ENCODE measurements around the gene COL4A2. TPM values are rescaled to one million over a fixed set of nuclear protein-coding genes. Genes with fewer than 3 reads are reported as not detected.

Gene COL4A2
- total RNA-seq, 4 donors from 2014 or later: 43.0 to 72.7 (median 53.5) TPM

GRCh38 chr13:110329798-110330461 is 22.8 kb downstream of the COL4A2 start:
- no peak overlapping the region for H3K4me3 ChIP-seq
- no peak overlapping the region for H3K27ac ChIP-seq
- H3K36me3 ChIP-seq: no peaks in the 10 kb centered on the region
- DNase-seq (ENCODE audit: low spot score in 2 of 2): no peak
- peaks cover 3% of the 10 kb centered on the region for H3K27me3 ChIP-seq
- TF ChIP-seq POLR2A (IDR thresholded peaks at IDR 0.05) (no peak), EP300 (IDR thresholded peaks at IDR 0.05) (no peak), CTCF (IDR thresholded peaks at IDR 0.05) (no peak), POLR2AphosphoS5 (IDR thresholded peaks at IDR 0.05) (no peak)
- H3K4me1 ChIP-seq: peaks cover 8% of the 10 kb centered on the region
- H3K9me3 ChIP-seq: no peaks in the 10 kb centered on the region
- 85% methylated on average over 21 of the region's 21 CpGs for WGBS

- Histone ChIP-seq H3K4me3 (no peak overlapping the region), H3K27ac (no peak overlapping the region), H3K4me1 (peaks cover 6% of the 10 kb centered on the region), H3K27me3 (peaks cover 3% of the 10 kb centered on the region), H3K9me3 (no peaks in the 10 kb centered on the region), H3K36me3 (no peaks in the 10 kb centered on the region)
- no peak for DNase-seq (ENCODE audit: low spot score in 2 of 2)
- 79% methylated on average over 11 of the region's 11 CpGs for WGBS
- no peak for TF ChIP-seq CTCF (IDR thresholded peaks at IDR 0.05)
- no peak for TF ChIP-seq EP300 (IDR thresholded peaks at IDR 0.05)
- TF ChIP-seq POLR2AphosphoS5 (IDR thresholded peaks at IDR 0.05): no peak
- no peak for TF ChIP-seq POLR2A (IDR thresholded peaks at IDR 0.05)
Measured at GRCh38 chr13:110330491-110331011, 23.5 kb downstream of the COL4A2 start.

GRCh38 chr13:110331362-110331761 is 24.3 kb downstream of the COL4A2 start:
- Histone ChIP-seq H3K36me3 (no peaks in the 10 kb centered on the region), H3K4me3 (no peak overlapping the region), H3K9me3 (no peaks in the 10 kb centered on the region), H3K27ac (no peak overlapping the region), H3K4me1 (peaks cover 3% of the 10 kb centered on the region), H3K27me3 (peaks cover under 1% of the 10 kb centered on the region)
- DNase-seq (ENCODE audit: low spot score in 2 of 2): no peak
- 73% methylated on average over 11 of the region's 11 CpGs for WGBS
- TF ChIP-seq POLR2AphosphoS5 (IDR thresholded peaks at IDR 0.05): no peak
- TF ChIP-seq POLR2A (IDR thresholded peaks at IDR 0.05): no peak
- no peak for TF ChIP-seq CTCF (IDR thresholded peaks at IDR 0.05)
- no peak for TF ChIP-seq EP300 (IDR thresholded peaks at IDR 0.05)

GRCh38 chr13:110332750-110333149 is 25.7 kb downstream of the COL4A2 start:
- no peaks in the 10 kb centered on the region for H3K9me3 ChIP-seq
- peaks cover 2% of the 10 kb centered on the region for H3K4me1 ChIP-seq
- TF ChIP-seq POLR2AphosphoS5 (IDR thresholded peaks at IDR 0.05): no peak
- TF ChIP-seq CTCF (IDR thresholded peaks at IDR 0.05): no peak
- no peak for TF ChIP-seq POLR2A (IDR thresholded peaks at IDR 0.05)
- no peak for TF ChIP-seq EP300 (IDR thresholded peaks at IDR 0.05)
- no peaks in the 10 kb centered on the region for H3K36me3 ChIP-seq
- no peak overlapping the region for H3K4me3 ChIP-seq
- WGBS: 82% methylated on average over 2 of the region's 2 CpGs
- H3K27ac ChIP-seq: no peak overlapping the region
- H3K27me3 ChIP-seq: no peaks in the 10 kb centered on the region
- DNase-seq (ENCODE audit: low spot score in 2 of 2): no peak

- H3K27me3 ChIP-seq: no peaks in the 10 kb centered on the region
- no peak overlapping the region for H3K4me3 ChIP-seq
- no peak overlapping the region for H3K27ac ChIP-seq
- peaks cover 10% of the 10 kb centered on the region for H3K4me1 ChIP-seq
- WGBS: 94% methylated on average over 12 of the region's 12 CpGs
- TF ChIP-seq EP300 (IDR thresholded peaks at IDR 0.05) (no peak), CTCF (IDR thresholded peaks at IDR 0.05) (no peak), POLR2A (IDR thresholded peaks at IDR 0.05) (no peak), POLR2AphosphoS5 (IDR thresholded peaks at IDR 0.05) (no peak)
- no peaks in the 10 kb centered on the region for H3K36me3 ChIP-seq
- DNase-seq (ENCODE audit: low spot score in 2 of 2): no peak
- no peaks in the 10 kb centered on the region for H3K9me3 ChIP-seq
Measured at GRCh38 chr13:110333837-110334236, 26.8 kb downstream of the COL4A2 start.

All from suprapubic skin (tissue), 4 donors.